Measurements from ENCODE around the gene CYP3A5. TPM values are rescaled to one million over a fixed set of nuclear protein-coding genes. Genes with fewer than 3 reads are reported as not detected.

CYP3A5 gene
- total and polyA plus RNA-seq, 2 experiments from 2014 or later: 228 to 345 TPM

- H3K4me1 ChIP-seq (ENCODE audit: insufficient read depth): peaks cover 6% of the 10 kb centered on the region
- no peaks in the 10 kb centered on the region for H3K9me3 ChIP-seq (ENCODE audit: low read depth)
- no peak overlapping the region for H3K4me2 ChIP-seq
- WGBS (ENCODE audit: low lambda C conversion rate, missing lambda C conversion rate): 98% methylated on average over 18 of the region's 18 CpGs
- H3K9me2 ChIP-seq (replicated peaks; ENCODE audit: insufficient read depth): no peaks in the 10 kb centered on the region
- TF ChIP-seq EZH2 (IDR thresholded peaks at IDR 0.05; ENCODE audit: borderline replicate concordance) (no peak), CTCF (IDR thresholded peaks at IDR 0.05; ENCODE audit: poor library complexity) (no peak)
- no peak overlapping the region for H2AFZ ChIP-seq
- no peak for DNase-seq (ENCODE audit: low spot score)
- no peaks in the 10 kb centered on the region for H3K27me3 ChIP-seq
- no peak overlapping the region for H3K27ac ChIP-seq
- peaks cover 27% of the 10 kb centered on the region for H3K79me2 ChIP-seq
- no peak overlapping the region for H3K4me3 ChIP-seq
- H3K36me3 ChIP-seq (replicated peaks; ENCODE audit: insufficient read depth, low read depth): no peaks in the 10 kb centered on the region
- no peaks in the 10 kb centered on the region for H4K20me1 ChIP-seq (ENCODE audit: insufficient read depth, poor library complexity, severe bottlenecking)
Measured at GRCh38 chr7:99619571-99620130, 60.1 kb downstream of the CYP3A5 start.

GRCh38 chr7:99618726-99619125 lies 61.1 kb downstream of the CYP3A5 start:
- Histone ChIP-seq H3K9me2 (replicated peaks; ENCODE audit: insufficient read depth) (no peaks in the 10 kb centered on the region), H4K20me1 (ENCODE audit: insufficient read depth, poor library complexity, severe bottlenecking) (no peaks in the 10 kb centered on the region), H3K27me3 (no peaks in the 10 kb centered on the region), H3K36me3 (replicated peaks; ENCODE audit: insufficient read depth, low read depth) (no peaks in the 10 kb centered on the region), H2AFZ (no peak overlapping the region), H3K4me2 (no peak overlapping the region), H3K4me1 (ENCODE audit: insufficient read depth) (peaks cover 6% of the 10 kb centered on the region), H3K79me2 (peaks cover 27% of the 10 kb centered on the region), H3K4me3 (no peak overlapping the region), H3K27ac (no peak overlapping the region), H3K9me3 (ENCODE audit: low read depth) (no peaks in the 10 kb centered on the region)
- TF ChIP-seq EZH2phosphoT487 (IDR thresholded peaks at IDR 0.05; ENCODE audit: low read depth, severe bottlenecking, unreplicated experiment): no peak
- TF ChIP-seq CTCF (IDR thresholded peaks at IDR 0.05; ENCODE audit: poor library complexity): no peak
- TF ChIP-seq EZH2 (IDR thresholded peaks at IDR 0.05; ENCODE audit: borderline replicate concordance): no peak
- WGBS (ENCODE audit: low lambda C conversion rate, missing lambda C conversion rate): 62% methylated on average over 3 of the region's 3 CpGs
- peak; percentile 20 for DNase-seq (ENCODE audit: low spot score)

GRCh38 chr7:99617192-99617781 lies 62.5 kb downstream of the CYP3A5 start:
- Histone ChIP-seq H3K27me3 (no peaks in the 10 kb centered on the region), H3K27ac (peak overlapping the region; percentile 89), H3K4me3 (peak overlapping the region; percentile 76), H3K9me3 (ENCODE audit: low read depth) (no peaks in the 10 kb centered on the region), H3K4me1 (ENCODE audit: insufficient read depth) (peaks cover 6% of the 10 kb centered on the region), H2AFZ (peak overlapping the region; percentile 98), H3K4me2 (peak overlapping the region; percentile 81), H3K79me2 (peaks cover 27% of the 10 kb centered on the region), H3K9me2 (replicated peaks; ENCODE audit: insufficient read depth) (no peaks in the 10 kb centered on the region), H3K36me3 (replicated peaks; ENCODE audit: insufficient read depth, low read depth) (no peaks in the 10 kb centered on the region), H4K20me1 (ENCODE audit: insufficient read depth, poor library complexity, severe bottlenecking) (no peaks in the 10 kb centered on the region)
- DNase-seq (ENCODE audit: low spot score): no peak
- no peak for TF ChIP-seq EZH2 (IDR thresholded peaks at IDR 0.05; ENCODE audit: borderline replicate concordance)
- no peak for TF ChIP-seq EZH2phosphoT487 (IDR thresholded peaks at IDR 0.05; ENCODE audit: low read depth, severe bottlenecking, unreplicated experiment)
- TF ChIP-seq CTCF (IDR thresholded peaks at IDR 0.05; ENCODE audit: poor library complexity): no peak
- WGBS (ENCODE audit: low lambda C conversion rate, missing lambda C conversion rate): 20% methylated on average over 21 of the region's 22 CpGs
